Measurements from ENCODE around the gene WDFY4.

GRCh38 chr10:48683868-48684267 is 805 bp upstream of the WDFY4 start:
- TF ChIP-seq EZH2phosphoT487 (IDR thresholded peaks at IDR 0.05; ENCODE audit: insufficient read depth, low read depth), result no peak
- TF ChIP-seq EZH2 (IDR thresholded peaks at IDR 0.05; ENCODE audit: insufficient read depth, poor library complexity, severe bottlenecking), result no peak
